ENCODE data around the gene CILP2. TPM values are rescaled to one million over a fixed set of nuclear protein-coding genes. Genes with fewer than 3 reads are reported as not detected.

CILP2 gene
- total RNA-seq, 1 donor from 2014 or later, result 2.4 TPM

DNA sequence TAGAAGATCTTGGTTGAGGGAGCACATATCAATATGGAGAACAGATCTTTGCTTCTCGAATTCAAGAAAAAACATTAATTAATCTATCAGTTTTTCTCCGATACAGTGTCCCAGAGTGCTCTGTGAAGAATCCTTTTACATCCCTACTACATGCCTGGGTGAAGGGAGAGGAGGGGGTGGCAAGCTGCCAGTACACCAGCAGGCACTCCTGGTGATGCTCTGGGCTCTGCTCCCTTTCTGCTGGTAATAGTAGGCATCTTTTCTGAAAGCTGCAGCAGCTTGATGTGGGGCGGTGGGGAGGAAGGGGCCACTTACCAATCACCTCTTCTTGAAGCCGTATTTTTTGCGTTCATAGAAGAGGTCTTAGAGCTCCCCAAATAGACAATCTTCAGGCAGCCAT, 49.7 kb downstream of the CILP2 start:
- no peak for DNase-seq (ENCODE audit: low spot score, unreplicated experiment)
- H3K9me3 Mint-ChIP-seq (ENCODE audit: low read depth), result no peaks in the 10 kb centered on the region
- no peak overlapping the region for H3K4me3 Mint-ChIP-seq (ENCODE audit: low read depth)
- TF ChIP-seq CTCF (IDR thresholded peaks at IDR 0.05; ENCODE audit: unreplicated experiment), result no peak
- H3K27me3 Mint-ChIP-seq, result no peaks in the 10 kb centered on the region
- H3K36me3 Mint-ChIP-seq (ENCODE audit: insufficient read depth), result no peaks in the 10 kb centered on the region
- peaks cover 4% of the 10 kb centered on the region for H3K4me1 Mint-ChIP-seq (ENCODE audit: low read depth)
- no peak overlapping the region for H3K27ac Mint-ChIP-seq

DNA sequence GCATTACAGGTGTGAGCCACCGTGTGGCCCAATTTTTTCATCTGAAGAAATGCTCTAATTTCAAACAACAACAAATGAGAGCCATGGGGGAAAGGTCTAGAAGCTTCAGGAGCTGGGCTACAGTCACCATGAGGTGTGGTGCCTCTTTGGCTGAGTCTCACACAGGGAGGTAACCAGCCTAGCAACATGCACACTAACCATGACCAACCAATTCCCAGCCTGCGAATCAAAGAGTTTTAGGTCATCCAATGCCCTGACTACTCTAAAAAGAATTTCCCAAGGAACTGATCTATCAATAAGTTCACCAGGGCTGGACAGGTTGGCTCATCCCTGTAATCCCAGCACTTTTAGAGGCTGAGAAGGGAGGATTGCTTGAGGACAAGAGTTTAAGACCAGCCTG, 50.5 kb downstream of the CILP2 start:
- H3K9me3 Mint-ChIP-seq (ENCODE audit: low read depth), result no peaks in the 10 kb centered on the region
- peaks cover 4% of the 10 kb centered on the region for H3K4me1 Mint-ChIP-seq (ENCODE audit: low read depth)
- DNase-seq (ENCODE audit: low spot score, unreplicated experiment), result no peak
- H3K27me3 Mint-ChIP-seq, result no peaks in the 10 kb centered on the region
- no peak for TF ChIP-seq CTCF (IDR thresholded peaks at IDR 0.05; ENCODE audit: unreplicated experiment)
- no peaks in the 10 kb centered on the region for H3K36me3 Mint-ChIP-seq (ENCODE audit: insufficient read depth)
- no peak overlapping the region for H3K27ac Mint-ChIP-seq
- no peak overlapping the region for H3K4me3 Mint-ChIP-seq (ENCODE audit: low read depth)

DNA sequence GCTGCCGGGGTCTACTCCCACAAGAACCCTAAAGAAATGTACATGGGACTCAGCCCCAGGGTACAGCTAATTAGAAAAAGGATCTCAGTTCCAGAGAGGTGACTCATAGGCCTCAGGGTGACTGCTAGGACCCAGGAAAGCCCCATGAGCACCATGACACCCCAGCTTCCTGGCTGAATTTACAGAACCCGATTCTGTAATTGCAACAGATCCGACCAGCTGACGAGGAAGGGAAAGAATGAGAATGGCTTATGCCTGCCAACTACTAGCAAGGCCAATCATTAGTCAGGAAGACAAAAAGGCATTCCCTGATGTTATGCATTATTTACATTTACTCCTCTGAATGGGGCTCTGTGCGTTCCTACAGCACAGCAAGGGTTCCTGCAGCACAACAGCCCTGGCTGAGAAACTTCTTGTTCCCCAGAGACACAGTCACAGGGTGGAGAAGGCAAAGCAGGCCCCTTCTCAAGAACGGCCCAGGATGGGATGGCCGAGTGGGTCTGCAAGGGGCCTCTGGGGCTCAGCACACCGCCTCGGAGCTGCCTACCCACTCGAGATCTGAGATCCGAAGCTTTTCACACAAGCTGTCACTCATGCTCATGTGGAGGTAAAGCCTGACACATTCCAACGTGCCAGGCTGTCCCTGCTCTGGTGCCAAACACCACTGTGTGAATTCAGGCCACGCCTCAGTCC, 53.2 kb downstream of the CILP2 start:
- TF ChIP-seq CTCF (IDR thresholded peaks at IDR 0.05; ENCODE audit: unreplicated experiment), result no peak
- peaks cover 10% of the 10 kb centered on the region for H3K4me1 Mint-ChIP-seq (ENCODE audit: low read depth)
- H3K36me3 Mint-ChIP-seq (ENCODE audit: insufficient read depth), result no peaks in the 10 kb centered on the region
- no peaks in the 10 kb centered on the region for H3K9me3 Mint-ChIP-seq (ENCODE audit: low read depth)
- no peak overlapping the region for H3K27ac Mint-ChIP-seq
- DNase-seq (ENCODE audit: low spot score, unreplicated experiment), result no peak
- no peaks in the 10 kb centered on the region for H3K27me3 Mint-ChIP-seq
- H3K4me3 Mint-ChIP-seq (ENCODE audit: low read depth), result no peak overlapping the region

- Mint-ChIP-seq H3K4me1 (ENCODE audit: low read depth) (peaks cover 10% of the 10 kb centered on the region), H3K27ac (no peak overlapping the region), H3K27me3 (no peaks in the 10 kb centered on the region), H3K4me3 (ENCODE audit: low read depth) (no peak overlapping the region), H3K36me3 (ENCODE audit: insufficient read depth) (no peaks in the 10 kb centered on the region), H3K9me3 (ENCODE audit: low read depth) (no peaks in the 10 kb centered on the region)
- DNase-seq (ENCODE audit: low spot score, unreplicated experiment), result no peak
- no peak for TF ChIP-seq CTCF (IDR thresholded peaks at IDR 0.05; ENCODE audit: unreplicated experiment)
These were observed 54.6 kb downstream of the CILP2 start for GRCh38 chr19:19592690-19593089.

GRCh38 chr19:19594381-19594780, 56.3 kb downstream of the CILP2 start:
- no peak for TF ChIP-seq CTCF (IDR thresholded peaks at IDR 0.05; ENCODE audit: unreplicated experiment)
- H3K27me3 Mint-ChIP-seq, result no peaks in the 10 kb centered on the region
- H3K4me3 Mint-ChIP-seq (ENCODE audit: low read depth), result no peak overlapping the region
- no peak for DNase-seq (ENCODE audit: low spot score, unreplicated experiment)
- no peaks in the 10 kb centered on the region for H3K9me3 Mint-ChIP-seq (ENCODE audit: low read depth)
- no peak overlapping the region for H3K27ac Mint-ChIP-seq
- peaks cover 10% of the 10 kb centered on the region for H3K4me1 Mint-ChIP-seq (ENCODE audit: low read depth)
- H3K36me3 Mint-ChIP-seq (ENCODE audit: insufficient read depth), result no peaks in the 10 kb centered on the region
